GM18502 (cell line): Measurements from ENCODE around the gene CD99.
"Not testable (repeated sequence)": the region's sequence is repeated elsewhere in the genome, so short reads cannot be mapped to it uniquely, and the experiment has no call there.

Source experiments
- ATAC-seq: cut with Tn5 transposase; IDR thresholded peaks from one replicate; pipeline ENCODE4 v1.9.1; 2021; ENCODE audit warnings: mild to moderate bottlenecking; ENCODE audit not compliant: unreplicated experiment, poor library complexity

Gene CD99

DNA sequence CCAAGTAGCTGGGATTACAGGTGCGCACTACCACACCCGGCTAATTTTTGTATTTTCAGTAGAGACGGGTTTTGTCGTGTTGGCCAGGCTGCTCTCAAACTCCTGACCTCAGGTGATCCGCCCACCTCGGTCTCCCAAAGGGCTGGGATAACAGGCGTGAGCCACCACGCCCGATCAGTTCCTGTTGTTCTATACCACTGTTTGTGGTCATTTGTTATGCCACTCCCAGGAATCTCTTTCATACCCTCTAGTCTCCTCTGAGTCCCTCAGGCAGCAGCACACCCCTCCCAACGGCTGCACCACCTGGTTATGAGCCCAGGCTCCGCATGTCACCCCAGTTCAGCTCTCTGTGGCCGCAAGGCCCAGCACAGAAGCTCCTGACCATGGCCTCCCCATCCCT lies 17.5 kb upstream of the CD99 start:
- no peak for ATAC-seq

- ATAC-seq, result not testable (repeated sequence)
These were observed 15.4 kb upstream of the CD99 start for GRCh38 chrX:2675657-2676200.

GRCh38 chrX:2676794-2677675 lies 14.1 kb upstream of the CD99 start:
- no peak for ATAC-seq

GRCh38 chrX:2677764-2678163 lies 13.3 kb upstream of the CD99 start:
- no peak for ATAC-seq

DNA sequence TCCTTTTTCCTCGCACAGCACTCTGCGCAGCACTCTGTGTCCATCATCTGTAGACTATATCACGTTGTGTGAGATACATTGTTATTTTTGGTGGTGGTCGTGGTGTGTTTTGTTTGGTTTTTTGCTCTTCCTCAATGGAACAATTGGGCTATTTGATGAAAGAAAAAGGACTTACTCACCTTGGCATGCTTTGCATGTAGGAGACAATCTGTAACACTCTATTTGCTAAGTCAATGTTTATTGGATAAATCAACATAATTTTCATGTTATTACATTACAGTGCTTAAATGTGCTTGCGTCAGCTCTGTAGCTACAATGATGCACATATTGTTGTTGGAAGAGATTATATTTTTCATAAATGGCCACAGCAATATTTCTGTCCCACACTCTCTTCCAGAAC lies 12.5 kb upstream of the CD99 start:
- ATAC-seq, result no peak

DNA sequence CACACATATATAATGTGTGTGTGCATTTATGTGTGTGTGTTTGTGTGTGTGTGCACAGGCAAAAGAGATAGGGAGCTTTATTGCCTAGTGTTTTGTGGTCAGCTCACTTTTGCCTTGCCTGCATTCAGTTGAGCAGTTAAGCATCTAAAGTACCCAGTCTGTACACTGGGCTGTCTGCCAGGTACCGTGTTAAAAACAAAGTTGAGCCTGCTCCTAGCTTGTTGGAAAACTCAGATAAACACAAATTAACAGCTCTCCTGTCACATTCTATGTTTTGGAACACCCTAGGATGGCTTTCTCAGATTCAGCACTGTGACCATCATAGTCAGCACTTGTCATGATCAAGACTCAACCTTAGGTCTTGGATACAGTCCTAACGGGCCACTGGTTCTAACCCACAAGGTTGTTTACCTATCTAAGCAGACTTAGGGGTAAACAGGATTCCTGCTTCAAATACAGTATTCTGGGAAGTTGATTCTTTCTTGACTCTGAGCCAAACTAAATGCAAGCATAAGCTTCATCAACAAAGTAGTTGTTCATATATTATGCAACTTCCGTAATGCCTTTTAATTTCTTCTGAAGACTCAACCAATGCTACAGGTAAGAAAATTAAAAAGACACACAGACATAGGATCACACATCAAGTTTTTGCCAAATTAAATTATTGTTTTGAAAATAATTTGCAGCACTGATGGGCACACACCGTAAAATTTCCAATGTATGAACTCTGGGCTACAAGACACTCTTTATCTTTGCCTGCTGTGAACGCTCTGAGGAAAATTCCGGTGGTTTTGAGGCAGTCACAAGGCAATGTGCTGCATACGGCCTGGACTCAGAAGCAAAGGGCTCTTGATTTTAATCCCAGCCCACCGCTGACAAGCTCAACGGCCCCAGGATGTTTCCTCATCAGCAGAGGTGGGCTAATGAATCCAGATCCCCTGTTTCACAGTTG lies 11.3 kb upstream of the CD99 start:
- ATAC-seq, result no peak

DNA sequence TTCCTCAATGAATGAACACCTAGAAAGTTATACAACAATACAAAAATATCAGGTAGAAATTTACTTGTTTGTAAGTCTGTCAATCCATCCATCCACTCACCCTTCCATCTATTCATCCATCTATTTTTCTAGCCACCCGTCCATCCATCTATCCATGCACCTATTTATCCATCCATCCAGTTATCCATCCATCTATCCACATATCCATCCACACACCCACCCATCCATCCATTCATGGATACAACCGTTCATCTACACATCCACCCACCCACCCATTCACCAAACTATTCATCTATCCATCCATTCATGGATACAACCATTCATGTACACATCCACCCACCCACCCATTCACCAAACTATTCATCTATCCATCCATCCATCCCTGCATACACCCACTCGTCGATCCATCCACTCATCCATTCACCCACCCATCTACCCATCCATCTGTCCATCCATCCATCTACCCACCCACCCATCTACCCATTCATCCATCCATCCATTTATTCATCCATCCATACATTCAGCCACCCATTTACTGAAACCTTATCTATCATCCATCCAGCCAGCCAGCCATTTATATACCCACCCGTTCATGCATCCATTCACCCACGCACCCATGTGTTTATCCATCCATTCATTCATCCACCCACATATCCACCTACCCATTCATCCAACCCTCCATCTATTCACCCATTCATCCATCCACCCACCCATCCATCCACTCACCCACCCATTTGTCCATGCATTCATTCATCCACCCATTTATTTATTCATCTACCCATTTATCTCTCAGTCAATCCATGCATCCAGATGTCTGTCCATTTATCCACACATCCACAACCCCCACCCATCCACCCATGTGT lies 10.4 kb upstream of the CD99 start:
- ATAC-seq, result no peak

- ATAC-seq, result no peak
These were observed 8.4 kb upstream of the CD99 start for GRCh38 chrX:2682565-2683177.

GRCh38 chrX:2684256-2684655 lies 6.8 kb upstream of the CD99 start:
- ATAC-seq, result no peak

- no peak for ATAC-seq
These were observed 5.2 kb upstream of the CD99 start for GRCh38 chrX:2685886-2686285.

- ATAC-seq, result no peak
These were observed 1.1 kb upstream of the CD99 start for GRCh38 chrX:2689773-2690666.

- ATAC-seq, result peak; percentile 17
These were observed 587 bp downstream of the CD99 start for GRCh38 chrX:2691543-2692220.

DNA sequence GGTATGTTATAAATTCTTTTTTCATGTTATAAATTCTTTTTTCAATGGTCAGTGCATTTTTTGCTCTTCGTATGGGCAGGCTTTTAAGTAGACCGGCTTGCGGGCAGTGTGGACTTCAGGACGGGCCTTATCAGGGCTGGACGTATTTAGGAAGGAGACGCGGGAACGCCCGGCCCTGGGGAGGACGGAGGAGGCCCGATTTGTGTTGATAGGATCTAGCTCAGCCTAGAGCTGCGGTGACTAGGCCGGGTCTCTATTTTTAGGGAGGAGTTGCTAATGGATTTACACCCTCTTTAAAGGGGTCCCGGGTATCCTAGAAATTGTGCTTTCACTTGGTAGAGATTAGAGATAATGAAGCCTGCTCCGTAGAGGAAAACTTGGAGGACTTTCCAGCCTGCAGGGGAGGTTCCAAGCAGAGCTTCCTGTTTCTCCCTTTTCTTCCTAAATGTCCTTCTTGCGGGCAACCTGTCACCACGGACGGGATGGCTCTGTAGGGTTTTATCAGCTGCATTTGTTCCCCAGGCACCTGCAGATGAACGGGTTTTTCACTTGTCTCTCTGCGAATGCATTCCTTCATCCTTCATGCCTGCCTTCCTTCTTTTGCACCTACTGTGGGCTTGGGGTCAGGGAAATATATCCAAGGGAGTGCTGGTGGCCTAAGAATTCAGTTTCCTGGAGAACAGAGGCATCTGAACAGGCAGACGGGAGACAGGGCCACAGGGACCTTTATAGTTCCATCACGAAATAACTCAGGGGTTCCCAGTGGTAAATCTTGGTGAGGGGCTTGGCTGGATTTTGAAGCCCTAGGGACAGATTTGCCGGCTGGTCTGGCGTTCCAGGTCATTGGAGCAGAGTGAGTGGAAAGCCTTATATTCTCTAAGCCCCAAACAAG lies 1.4 kb downstream of the CD99 start:
- no peak for ATAC-seq

- no peak for ATAC-seq
These were observed 2.3 kb downstream of the CD99 start for GRCh38 chrX:2693113-2694002.

- no peak for ATAC-seq
These were observed 3.8 kb downstream of the CD99 start for GRCh38 chrX:2694914-2695267.

GRCh38 chrX:2696698-2697215 lies 5.7 kb downstream of the CD99 start:
- peak; percentile 93 for ATAC-seq
